ENCODE results near the gene SBF2.

GRCh38 chr11:9796854-9797253 is 497.2 kb downstream of the SBF2 start:
- TF ChIP-seq, protein P1, sequence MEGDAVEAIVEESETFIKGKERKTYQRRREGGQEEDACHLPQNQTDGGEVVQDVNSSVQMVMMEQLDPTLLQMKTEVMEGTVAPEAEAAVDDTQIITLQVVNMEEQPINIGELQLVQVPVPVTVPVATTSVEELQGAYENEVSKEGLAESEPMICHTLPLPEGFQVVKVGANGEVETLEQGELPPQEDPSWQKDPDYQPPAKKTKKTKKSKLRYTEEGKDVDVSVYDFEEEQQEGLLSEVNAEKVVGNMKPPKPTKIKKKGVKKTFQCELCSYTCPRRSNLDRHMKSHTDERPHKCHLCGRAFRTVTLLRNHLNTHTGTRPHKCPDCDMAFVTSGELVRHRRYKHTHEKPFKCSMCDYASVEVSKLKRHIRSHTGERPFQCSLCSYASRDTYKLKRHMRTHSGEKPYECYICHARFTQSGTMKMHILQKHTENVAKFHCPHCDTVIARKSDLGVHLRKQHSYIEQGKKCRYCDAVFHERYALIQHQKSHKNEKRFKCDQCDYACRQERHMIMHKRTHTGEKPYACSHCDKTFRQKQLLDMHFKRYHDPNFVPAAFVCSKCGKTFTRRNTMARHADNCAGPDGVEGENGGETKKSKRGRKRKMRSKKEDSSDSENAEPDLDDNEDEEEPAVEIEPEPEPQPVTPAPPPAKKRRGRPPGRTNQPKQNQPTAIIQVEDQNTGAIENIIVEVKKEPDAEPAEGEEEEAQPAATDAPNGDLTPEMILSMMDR (IDR thresholded peaks at IDR 0.05; ENCODE audit: low read depth, low read length), result no peak
- no peak for TF ChIP-seq EZH2phosphoT487 (IDR thresholded peaks at IDR 0.05; ENCODE audit: low read depth)
